K562 (cell line): ENCODE data around the gene CAMKV. TPM values are rescaled to one million over a fixed set of nuclear protein-coding genes. Genes with fewer than 3 reads are reported as not detected.

Experiments
- CHD2 ChIP-seq: IDR thresholded peaks from 2 replicates; pipeline ENCODE4 v1.6.1; 2011; ENCODE audit warnings: low read depth, low read length
- CHD7 ChIP-seq: fragments of 200-600 bp; sonication (generic); IDR thresholded peaks from one replicate; pipeline ENCODE4 v1.6.1; 2012; ENCODE audit warnings: mild to moderate bottlenecking, low read depth, low read length, inconsistent platforms
- FOXA1 ChIP-seq: fragments of 450-650 bp; IDR thresholded peaks from 2 replicates; pipeline ENCODE4 v1.6.1; 2016; ENCODE audit warnings: mild to moderate bottlenecking, borderline replicate concordance
- FOXO4 ChIP-seq: fragments of 450-650 bp; formaldehyde crosslinking; IDR thresholded peaks from 2 replicates; pipeline ENCODE4 v1.4.0; 2020; ENCODE audit warnings: mild to moderate bottlenecking, moderate library complexity
- HIVEP1 ChIP-seq: fragments of 250-450 bp; sonication (Bioruptor Pico); IDR thresholded peaks from 2 replicates; pipeline ENCODE4 v1.4.0; 2020; ENCODE audit warnings: mild to moderate bottlenecking
- HMBOX1 ChIP-seq: sonication (generic); IDR thresholded peaks from 2 replicates; pipeline ENCODE4 v1.6.1; 2016
- KLF13 ChIP-seq: fragments of 450-650 bp; IDR thresholded peaks from 2 replicates; pipeline ENCODE4 v1.6.1; 2016; ENCODE audit warnings: missing genetic modification characterization, low read depth, mild to moderate bottlenecking, missing compliant biosample characterization, moderate library complexity, borderline replicate concordance
- NR2C1 ChIP-seq, 2 experiments: fragments of 450-650 bp; IDR thresholded peaks; 2 replicates each; pipeline ENCODE4 v1.6.1; 2017; ENCODE audit warnings: mild to moderate bottlenecking in 2 of 2, antibody characterized with exemption in 1 of 2, inconsistent platforms in 1 of 2, missing compliant biosample characterization in 1 of 2, missing genetic modification characterization in 1 of 2
- PYGO2 ChIP-seq: fragments of 450-650 bp; IDR thresholded peaks from 2 replicates; pipeline ENCODE4 v1.6.1; 2016; ENCODE audit warnings: mild to moderate bottlenecking, missing genetic modification characterization, moderate library complexity, missing compliant biosample characterization
- ZFP1 ChIP-seq: fragments of 450-650 bp; formaldehyde crosslinking; IDR thresholded peaks from 2 replicates; pipeline ENCODE4 v1.4.0; 2020; ENCODE audit warnings: mild to moderate bottlenecking, mixed read lengths
- ZNF140 ChIP-seq: fragments of 250-450 bp; sonication (Bioruptor Pico); IDR thresholded peaks from 2 replicates; pipeline ENCODE4 v1.8.0; 2021; ENCODE audit warnings: moderate library complexity, mild to moderate bottlenecking, inconsistent platforms
- ZNF586 ChIP-seq: fragments of 450-650 bp; formaldehyde crosslinking; conservative IDR thresholded peaks from 2 replicates; pipeline ENCODE4 v1.4.0; 2020; ENCODE audit warnings: mild to moderate bottlenecking, moderate library complexity
- ZNF830 ChIP-seq: fragments of 250-450 bp; sonication (Bioruptor Pico); IDR thresholded peaks from 2 replicates; pipeline ENCODE4 v1.5.0; 2021; ENCODE audit warnings: mild to moderate bottlenecking
- polyA plus RNA-seq, 8 experiments: library from polyadenylated mRNA; depleted of rRNA in 4 of 8; stranded (reverse) in 5 of 8; unstranded in 3 of 8; fragments of >200 nt; fragmentation: Nextera tagmentation in 2 of 8; fragmentation: Illumina TruSeq in 1 of 8; extraction: Ambion mirVana in 2 of 8; extraction: Trizol in 1 of 8; gene quantifications; 2 replicates each; pipeline versions ENCODE4 v1.2.1 to v1.2.3, GENCODE V29; 2011 to 2014; ENCODE audit warnings: inconsistent platforms in 1 of 8, missing spikeins in 1 of 8
- total RNA-seq, 7 experiments: library from RNA; depleted of rRNA in 6 of 7; stranded (reverse); fragments of >200 nt in 6 of 7; fragmentation: Illumina TruSeq in 2 of 7; extraction: Trizol in 2 of 7; gene quantifications; 2 replicates each; pipeline versions ENCODE4 v1.2.1 to v1.2.3, GENCODE V29; 2011 to 2021; ENCODE audit warnings: low replicate concordance in 1 of 7

CAMKV gene
- total and polyA plus RNA-seq, 9 of the 15 experiments (the other 6 are each of a cell fraction or from before 2014, with no cell fraction given) = 0.08 to 2.7 (median 0.79) TPM

GRCh38 chr3:49903451-49904424, 34.0 kb upstream of the CAMKV start, which contains the start of gene MST1R (continued):
- TF ChIP-seq CHD7 = no peak
- no peak for TF ChIP-seq FOXA1
- no peak for TF ChIP-seq HIVEP1 (CRISPR knock-in tag)
- no peak; the same call in 1 of the 2 replicates for TF ChIP-seq HMBOX1
- TF ChIP-seq ZNF586 (CRISPR knock-in tag) = no peak
- TF ChIP-seq ZFP1 (CRISPR knock-in tag) = no peak
- no peak for TF ChIP-seq ZNF140
- no peak for TF ChIP-seq KLF13 (tag)
- TF ChIP-seq CHD2 = peak; percentile 23; the same call in 1 of the 2 replicates
- TF ChIP-seq NR2C1 (IDR thresholded peaks at IDR 0.05) = no peak
- no peak for TF ChIP-seq NR2C1 (tag; IDR thresholded peaks at IDR 0.05)
- no peak for TF ChIP-seq ZNF830
- TF ChIP-seq FOXO4 (CRISPR knock-in tag) = no peak
- no peak for TF ChIP-seq PYGO2
